8988T (cell line): ENCODE measurements around the gene MIER3.

ENCODE experiments used
- DNase-seq: peaks from one replicate; pipeline ENCODE4 v3.0.0; 2011

MIER3 gene

GRCh38 chr5:56893251-56893951, 58.5 kb downstream of the MIER3 start:
- DNase-seq, result no peak

DNA sequence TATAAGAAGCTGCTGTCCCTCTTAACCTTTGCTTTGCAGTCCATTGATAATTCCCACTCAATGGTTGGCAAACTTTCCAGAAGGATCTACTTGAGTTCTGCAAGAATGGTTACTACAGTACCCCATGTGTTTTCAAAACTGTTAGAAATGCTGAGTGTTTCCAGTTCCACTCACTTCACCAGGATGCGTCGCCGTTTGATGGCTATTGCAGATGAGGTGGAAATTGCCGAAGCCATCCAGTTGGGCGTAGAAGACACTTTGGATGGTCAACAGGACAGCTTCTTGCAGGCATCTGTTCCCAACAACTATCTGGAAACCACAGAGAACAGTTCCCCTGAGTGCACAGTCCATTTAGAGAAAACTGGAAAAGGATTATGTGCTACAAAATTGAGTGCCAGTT, 70.4 kb downstream of the MIER3 start:
- DNase-seq, result no peak

GRCh38 chr5:56876327-56876726, 75.6 kb downstream of the MIER3 start:
- DNase-seq, result no peak

GRCh38 chr5:56873056-56873455, 78.9 kb downstream of the MIER3 start:
- DNase-seq, result no peak

DNA sequence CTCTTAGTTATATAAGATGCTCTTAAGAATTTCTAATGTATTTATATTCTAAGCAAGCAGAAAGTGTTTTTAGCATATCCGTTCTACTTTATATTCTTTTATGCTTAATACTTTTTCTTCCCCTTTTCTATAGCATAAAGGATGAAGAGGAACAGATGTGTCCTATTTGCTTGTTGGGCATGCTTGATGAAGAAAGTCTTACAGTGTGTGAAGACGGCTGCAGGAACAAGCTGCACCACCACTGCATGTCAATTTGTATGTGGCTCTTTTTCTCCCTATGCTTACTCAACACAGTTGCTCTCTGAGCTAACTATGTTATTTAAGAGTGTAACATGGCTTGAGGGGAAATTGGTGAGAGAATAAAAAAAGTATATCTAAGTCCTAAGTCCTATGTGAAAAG, 80.1 kb downstream of the MIER3 start:
- DNase-seq, result no peak
